Neuronal stem cell (in vitro differentiated cells): ENCODE measurements around the gene CNGA4.

Experiments
- DNase-seq: peaks from one replicate; pipeline ENCODE4 v3.0.0-alpha.2; 2013; ENCODE audit warnings: low spot score
- H2AFZ ChIP-seq: one replicate; pipeline ENCODE4 v1.6.1; 2013; ENCODE audit warnings: mild to moderate bottlenecking, low read length, inconsistent platforms
- H2AK5ac ChIP-seq: 2 replicates; pipeline ENCODE4 v1.6.1; 2013; ENCODE audit warnings: low read depth, mild to moderate bottlenecking, inconsistent platforms, low read length, moderate library complexity, mixed read lengths
- H2BK120ac ChIP-seq: 2 replicates; pipeline ENCODE4 v1.6.1; 2013; ENCODE audit warnings: low read depth, mild to moderate bottlenecking, inconsistent platforms, low read length, moderate library complexity, mixed read lengths
- H2BK12ac ChIP-seq: one replicate; pipeline ENCODE4 v1.6.1; 2013; ENCODE audit warnings: low read length, inconsistent platforms
- H2BK15ac ChIP-seq: 2 replicates; pipeline ENCODE4 v1.6.1; 2013; ENCODE audit warnings: mild to moderate bottlenecking, low read length, inconsistent platforms, mixed read lengths
- H2BK5ac ChIP-seq: one replicate; pipeline ENCODE4 v1.6.1; 2013; ENCODE audit warnings: inconsistent platforms, mild to moderate bottlenecking, low read length, moderate library complexity
- H3K14ac ChIP-seq: one replicate; pipeline ENCODE4 v1.6.1; 2013; ENCODE audit warnings: low read length, inconsistent platforms
- H3K18ac ChIP-seq: 2 replicates; pipeline ENCODE4 v1.6.1; 2013; ENCODE audit warnings: low read length, inconsistent platforms
- H3K23ac ChIP-seq: 2 replicates; pipeline ENCODE4 v1.6.1; 2013; ENCODE audit warnings: low read depth, mild to moderate bottlenecking, mixed read lengths, low read length, inconsistent platforms; ENCODE audit not compliant: poor library complexity
- H3K27ac ChIP-seq: replicated peaks from 3 replicates; pipeline ENCODE4 v1.5.1; 2013; ENCODE audit warnings: low read length, inconsistent platforms
- H3K27me3 ChIP-seq, 3 experiments: 2 replicates each; pipeline ENCODE4 v1.6.1; 2013; ENCODE audit warnings: low read length in 3 of 3, mild to moderate bottlenecking in 2 of 3, inconsistent platforms in 1 of 3, low read depth in 1 of 3, mixed read lengths in 1 of 3, moderate library complexity in 1 of 3; ENCODE audit not compliant: control insufficient read depth in 3 of 3, insufficient read depth in 3 of 3
- H3K36me3 ChIP-seq, 2 donors: replicated peaks in 1 of 2; 2 replicates each; pipeline ENCODE4 v1.6.1; 2013; ENCODE audit warnings: low read length in 2 of 2; ENCODE audit not compliant: control insufficient read depth in 2 of 2, insufficient read depth in 2 of 2
- H3K4ac ChIP-seq: 2 replicates; pipeline ENCODE4 v1.6.1; 2013; ENCODE audit warnings: inconsistent platforms, mild to moderate bottlenecking, low read length, moderate library complexity
- H3K4me1 ChIP-seq, 2 donors: 1 replicate in 1 of 2; 2 replicates in 1 of 2; pipeline ENCODE4 v1.6.1; 2013; ENCODE audit warnings: low read length in 2 of 2, low read depth in 1 of 2; ENCODE audit not compliant: control insufficient read depth in 2 of 2, insufficient read depth in 1 of 2
- H3K4me2 ChIP-seq: one replicate; pipeline ENCODE4 v1.6.1; 2013; ENCODE audit warnings: mild to moderate bottlenecking, low read length, inconsistent platforms; ENCODE audit not compliant: insufficient read depth, poor library complexity, severe bottlenecking
- H3K4me3 ChIP-seq, 2 donors: 2 replicates each; pipeline ENCODE4 v1.5.1; 2013; ENCODE audit warnings: low read length in 2 of 2, mild to moderate bottlenecking in 2 of 2, inconsistent platforms in 1 of 2, moderate library complexity in 1 of 2
- H3K79me1 ChIP-seq: one replicate; pipeline ENCODE4 v1.6.1; 2013; ENCODE audit warnings: low read depth, mild to moderate bottlenecking, inconsistent platforms, low read length, moderate library complexity
- H3K9ac ChIP-seq: one replicate; pipeline ENCODE4 v1.6.1; 2013; ENCODE audit warnings: mild to moderate bottlenecking, low read depth, low read length, inconsistent platforms; ENCODE audit not compliant: poor library complexity
- H3K9me3 ChIP-seq, 2 donors: replicated peaks in 1 of 2; 2 replicates each; pipeline versions ENCODE3 to v1.6.1; 2013; ENCODE audit warnings: low read length in 2 of 2, mild to moderate bottlenecking in 2 of 2, inconsistent platforms in 1 of 2, low read depth in 1 of 2, mixed read lengths in 1 of 2, moderate library complexity in 1 of 2; ENCODE audit not compliant: control insufficient read depth in 2 of 2, insufficient read depth in 1 of 2
- H4K8ac ChIP-seq: one replicate; pipeline ENCODE4 v1.6.1; 2013; ENCODE audit warnings: low read depth, mild to moderate bottlenecking, inconsistent platforms, low read length, moderate library complexity
- H4K91ac ChIP-seq: one replicate; pipeline ENCODE4 v1.6.1; 2013; ENCODE audit warnings: low read length, low read depth, mild to moderate bottlenecking, inconsistent platforms; ENCODE audit not compliant: poor library complexity
- WGBS, 2 donors: extraction: QIAGEN DNeasy Blood & Tissue Kit; methylation state at CpG; one replicate each; pipeline ENCODE4 v1.1.7; 2013; ENCODE audit warnings: missing lambda C conversion rate in 2 of 2, mixed read lengths in 1 of 2; ENCODE audit not compliant: insufficient read length in 2 of 2, insufficient replicate concordance in 1 of 2; ENCODE audit errors: extremely low coverage in 2 of 2; 5-methylcytosine and 5-hydroxymethylcytosine counted together

Gene CNGA4

GRCh38 chr11:6224421-6224820, 14.5 kb upstream of the CNGA4 start:
- Histone ChIP-seq H2BK5ac (no peak overlapping the region), H3K18ac (no peak overlapping the region), H3K14ac (no peak overlapping the region), H3K36me3 (peaks cover 22 to 53% of the 10 kb centered on the region in 2 donors), H3K4me3 (no peak overlapping the region), H3K27me3 (no peaks in the 10 kb centered on the region), H2AK5ac (no peak overlapping the region), H3K4me1 (no peaks in the 10 kb centered on the region), H2BK15ac (no peak overlapping the region), H3K4me2 (no peak overlapping the region), H2BK120ac (no peak overlapping the region), H3K4ac (no peak overlapping the region), H3K27ac (no peak overlapping the region), H3K79me1 (peaks cover 6% of the 10 kb centered on the region), H3K23ac (no peak overlapping the region), H3K9ac (no peak overlapping the region), H2AFZ (no peak overlapping the region), H3K9me3 (no peaks in the 10 kb centered on the region), H4K91ac (no peak overlapping the region), H2BK12ac (no peak overlapping the region), H4K8ac (no peak overlapping the region)
- no peak for DNase-seq
- WGBS, 2 donors = no CpG with 5 or more reads among the region's 3 CpGs

- Histone ChIP-seq H4K8ac (no peak overlapping the region), H2AK5ac (no peak overlapping the region), H3K4me1 (peaks cover 0 to 2% of the 10 kb centered on the region in 2 donors), H2BK5ac (no peak overlapping the region), H3K36me3 (peaks cover 19 to 47% of the 10 kb centered on the region in 2 donors), H4K91ac (no peak overlapping the region), H3K79me1 (peaks cover 8% of the 10 kb centered on the region), H3K18ac (no peak overlapping the region), H3K14ac (no peak overlapping the region), H2BK15ac (no peak overlapping the region), H3K27ac (no peak overlapping the region), H3K9ac (no peak overlapping the region), H3K4ac (no peak overlapping the region), H2BK12ac (no peak overlapping the region), H3K4me3 (no peak overlapping the region), H3K27me3 (no peaks in the 10 kb centered on the region), H2AFZ (no peak overlapping the region), H3K4me2 (no peak overlapping the region), H3K9me3 (no peaks in the 10 kb centered on the region), H2BK120ac (no peak overlapping the region), H3K23ac (no peak overlapping the region)
- WGBS, 2 donors = no CpG with 5 or more reads among the region's 1 CpG
- no peak for DNase-seq
Observed at GRCh38 chr11:6225024-6225423, 13.9 kb upstream of the CNGA4 start.

- no peak overlapping the region for H2BK5ac ChIP-seq
- H3K79me1 ChIP-seq = peaks cover 8% of the 10 kb centered on the region
- no CpG with 5 or more reads among the region's 2 CpGs for WGBS, 2 donors
- H3K9me3 ChIP-seq = no peaks in the 10 kb centered on the region
- no peak overlapping the region for H3K23ac ChIP-seq
- H4K91ac ChIP-seq = no peak overlapping the region
- no peak overlapping the region for H2BK15ac ChIP-seq
- H3K27ac ChIP-seq = no peak overlapping the region
- no peak overlapping the region for H2AK5ac ChIP-seq
- H4K8ac ChIP-seq = no peak overlapping the region
- H2BK12ac ChIP-seq = no peak overlapping the region
- H3K4me2 ChIP-seq = no peak overlapping the region
- no peaks in the 10 kb centered on the region for H3K27me3 ChIP-seq
- peaks cover 0 to 2% of the 10 kb centered on the region in 2 donors for H3K4me1 ChIP-seq
- no peak overlapping the region for H3K9ac ChIP-seq
- DNase-seq = no peak
- no peak overlapping the region for H3K14ac ChIP-seq
- H3K18ac ChIP-seq = no peak overlapping the region
- H3K36me3 ChIP-seq = peaks cover 19 to 39% of the 10 kb centered on the region in 2 donors
- no peak overlapping the region for H2AFZ ChIP-seq
- H2BK120ac ChIP-seq = no peak overlapping the region
- no peak overlapping the region for H3K4me3 ChIP-seq
- no peak overlapping the region for H3K4ac ChIP-seq
Observed at GRCh38 chr11:6225896-6226295, 13.0 kb upstream of the CNGA4 start.

- Histone ChIP-seq H2BK15ac (no peak overlapping the region), H4K8ac (no peak overlapping the region), H3K4me3 (no peak overlapping the region), H3K27me3 (no peaks in the 10 kb centered on the region), H4K91ac (no peak overlapping the region), H2BK120ac (no peak overlapping the region), H2BK12ac (no peak overlapping the region), H3K23ac (no peak overlapping the region), H3K4me1 (peaks cover 2 to 6% of the 10 kb centered on the region in 2 donors), H3K9me3 (no peaks in the 10 kb centered on the region), H3K4me2 (no peak overlapping the region), H2BK5ac (no peak overlapping the region), H3K79me1 (peaks cover 4% of the 10 kb centered on the region), H2AFZ (no peak overlapping the region), H3K14ac (no peak overlapping the region), H3K27ac (no peak overlapping the region), H2AK5ac (no peak overlapping the region), H3K4ac (no peak overlapping the region), H3K36me3 (peaks cover 3 to 12% of the 10 kb centered on the region in 2 donors), H3K18ac (no peak overlapping the region), H3K9ac (no peak overlapping the region)
- no peak for DNase-seq
- WGBS, 2 donors = no CpG with 5 or more reads among the region's 3 CpGs
Observed at GRCh38 chr11:6228520-6228919, 10.4 kb upstream of the CNGA4 start.
